GM23338 (cell line): ENCODE measurements around the gene RFX2. TPM values are rescaled to one million over a fixed set of nuclear protein-coding genes. Genes with fewer than 3 reads are reported as not detected.

Experiments used
- ATAC-seq: fragments of 200-7000 bp; cut with Tn5 transposase; 3 replicates; pipeline ENCODE4 v1.9.1; 2020
- DNase-seq: peaks from one replicate; pipeline ENCODE4 v3.0.0-alpha.2; 2015; ENCODE audit warnings: low spot score
- H2AFZ ChIP-seq: fragments of 200-600 bp; sonication (generic); 2 replicates; pipeline ENCODE4 v1.8.0; 2016; ENCODE audit warnings: antibody characterized with exemption, mild to moderate bottlenecking, moderate library complexity
- H3F3A ChIP-seq: fragments of 200-600 bp; sonication (generic); replicated peaks from 2 replicates; pipeline ENCODE4 v1.8.0; 2017; ENCODE audit warnings: antibody characterized with exemption, mixed run types, low read depth
- H3K27ac ChIP-seq: fragments of 200-600 bp; sonication (generic); 2 replicates; pipeline ENCODE4 v1.6.1; 2016; ENCODE audit warnings: low read depth
- H3K27me3 ChIP-seq: fragments of 200-600 bp; sonication (generic); 2 replicates; pipeline ENCODE4 v1.8.0; 2016; ENCODE audit warnings: mild to moderate bottlenecking, mixed run types, moderate library complexity; ENCODE audit not compliant: insufficient read depth
- H3K36me3 ChIP-seq: fragments of 200-600 bp; sonication (generic); 2 replicates; pipeline ENCODE4 v1.8.0; 2016; ENCODE audit warnings: mild to moderate bottlenecking; ENCODE audit not compliant: insufficient read depth
- H3K4me1 ChIP-seq: fragments of 200-600 bp; sonication (generic); 2 replicates; pipeline ENCODE4 v1.8.0; 2016; ENCODE audit warnings: mild to moderate bottlenecking, moderate library complexity; ENCODE audit not compliant: insufficient read depth
- H3K4me2 ChIP-seq: fragments of 200-600 bp; sonication (generic); 2 replicates; pipeline ENCODE4 v1.7.1; 2017; ENCODE audit warnings: mixed run types
- H3K4me3 ChIP-seq: fragments of 200-600 bp; sonication (generic); 2 replicates; pipeline ENCODE4 v1.6.1; 2016; ENCODE audit warnings: mixed run types
- H3K79me2 ChIP-seq: fragments of 200-600 bp; sonication (generic); replicated peaks from 2 replicates; pipeline ENCODE4 v1.8.0; 2017; ENCODE audit warnings: mild to moderate bottlenecking; ENCODE audit not compliant: insufficient read depth
- H3K9me2 ChIP-seq: fragments of 200-600 bp; sonication (generic); 2 replicates; pipeline ENCODE4 v1.8.0; 2017; ENCODE audit not compliant: insufficient read depth
- H4K20me1 ChIP-seq: fragments of 200-600 bp; sonication (generic); replicated peaks from 2 replicates; pipeline ENCODE4 v1.8.0; 2017; ENCODE audit warnings: mild to moderate bottlenecking; ENCODE audit not compliant: insufficient read depth
- H3K27ac Mint-ChIP-seq: 2 replicates; pipeline ENCODE4 v1.8.0; 2020; ENCODE audit warnings: inconsistent platforms, mild to moderate bottlenecking, moderate library complexity, mixed read lengths
- H3K27me3 Mint-ChIP-seq: 3 replicates; pipeline ENCODE4 v1.8.0; 2022; ENCODE audit warnings: low read depth, mild to moderate bottlenecking, moderate library complexity, mixed read lengths, inconsistent platforms; ENCODE audit not compliant: insufficient read depth, poor library complexity
- H3K36me3 Mint-ChIP-seq: 3 replicates; pipeline ENCODE4 v1.8.0; 2021; ENCODE audit warnings: low read depth, mild to moderate bottlenecking, inconsistent platforms, moderate library complexity, mixed read lengths
- H3K4me1 Mint-ChIP-seq: 3 replicates; pipeline ENCODE4 v1.8.0; 2020; ENCODE audit warnings: mild to moderate bottlenecking, inconsistent platforms, mixed read lengths
- H3K4me3 Mint-ChIP-seq: 3 replicates; pipeline ENCODE4 v1.8.0; 2021; ENCODE audit warnings: moderate library complexity, mild to moderate bottlenecking, inconsistent platforms, mixed read lengths
- H3K9me3 Mint-ChIP-seq: 3 replicates; pipeline ENCODE4 v1.8.0; 2020; ENCODE audit warnings: moderate library complexity, mild to moderate bottlenecking, inconsistent platforms, mixed read lengths
- ETS1 ChIP-seq: IDR thresholded peaks from 2 replicates; pipeline ENCODE4 v1.6.1; 2016; ENCODE audit warnings: antibody characterized with exemption
- EZH2 ChIP-seq: fragments of 200-600 bp; sonication (generic); IDR thresholded peaks from one replicate; pipeline ENCODE4 v1.8.0; 2017; ENCODE audit warnings: antibody characterized with exemption, mild to moderate bottlenecking, low read depth; ENCODE audit not compliant: unreplicated experiment
- NANOG ChIP-seq: IDR thresholded peaks from 2 replicates; pipeline ENCODE4 v1.6.1; 2016; ENCODE audit warnings: antibody characterized with exemption, borderline replicate concordance
- POLR2AphosphoS5 ChIP-seq: IDR thresholded peaks from 2 replicates; pipeline ENCODE4 v1.6.1; 2016; ENCODE audit warnings: antibody characterized with exemption, low read depth
- STAT1 ChIP-seq: IDR thresholded peaks from one replicate; pipeline ENCODE4 v1.6.1; 2016; ENCODE audit warnings: antibody characterized with exemption; ENCODE audit not compliant: unreplicated experiment
- ZNF114 ChIP-seq: fragments of 250-450 bp; sonication (Bioruptor Pico); IDR thresholded peaks from 2 replicates; pipeline ENCODE4 v1.5.0; 2020; ENCODE audit warnings: mild to moderate bottlenecking, moderate library complexity
- polyA plus RNA-seq: library from polyadenylated mRNA; unstranded; fragments of >200 nt; fragmentation: Nextera tagmentation; extraction: Ambion mirVana; gene quantifications from 2 replicates; pipeline ENCODE4 v1.2.1, GENCODE V29; 2016
- total RNA-seq: library from RNA; depleted of rRNA; stranded (reverse); fragments of >200 nt; shearing (Covaris generic); gene quantifications from 2 replicates; pipeline ENCODE4 v1.2.3, GENCODE V29; 2014
- TF ChIP-seq, protein P1 (sequence below): fragments of 250-450 bp; sonication (Bioruptor Pico); IDR thresholded peaks from 2 replicates; pipeline ENCODE4 v1.5.0; 2020; ENCODE audit warnings: mild to moderate bottlenecking, moderate library complexity

Gene RFX2
- total and polyA plus RNA-seq, 2 experiments from 2014 or later, result 4.6 to 13.0 TPM

DNA sequence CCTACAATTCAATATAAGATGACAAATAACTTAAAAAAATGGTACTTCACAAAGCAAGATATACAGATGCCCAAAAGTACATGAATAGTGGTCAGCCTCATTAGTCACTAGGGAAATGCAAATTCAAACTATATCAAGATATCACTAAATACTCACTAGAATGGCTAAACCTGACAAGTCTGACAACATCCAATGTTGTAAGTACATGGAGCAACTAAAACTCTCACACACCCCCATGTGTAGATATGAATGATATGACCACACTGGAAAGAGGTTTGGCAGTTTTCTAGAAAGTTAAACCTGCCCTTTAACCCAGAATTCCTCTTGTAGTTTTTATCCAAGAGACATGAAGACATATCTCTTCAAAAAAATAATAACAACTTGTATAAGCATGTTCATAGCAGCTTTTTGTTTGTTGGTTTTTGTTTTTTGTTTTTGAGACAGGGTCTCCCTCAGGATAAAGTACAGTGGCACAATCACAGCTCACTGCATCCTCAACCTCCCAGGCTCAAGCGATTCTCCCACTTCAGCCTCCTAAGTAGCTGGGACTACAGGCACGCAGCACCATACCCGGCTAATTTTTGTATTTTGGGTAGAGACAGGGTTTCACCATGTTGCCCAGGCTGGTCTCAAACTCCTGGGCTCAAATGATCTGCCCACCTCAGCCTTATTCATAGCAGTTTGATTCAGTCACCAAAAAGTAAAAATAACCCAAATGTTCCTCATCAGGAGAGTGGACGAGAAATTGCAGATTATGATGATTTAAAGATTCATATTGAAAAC is 55.1 kb downstream of the RFX2 start:
- H3K27me3 ChIP-seq, result no peaks in the 10 kb centered on the region
- H3K4me1 ChIP-seq, result no peaks in the 10 kb centered on the region
- H3K79me2 ChIP-seq, result no peaks in the 10 kb centered on the region
- no peak overlapping the region for H3K27ac ChIP-seq
- ATAC-seq, result no peak
- no peak overlapping the region for H3K27ac Mint-ChIP-seq
- 0 out of 2 replicates have a peak, but pooled peaks cover 3% of the 10 kb centered on the region for H3K9me2 ChIP-seq
- H3K9me3 Mint-ChIP-seq, result no peaks in the 10 kb centered on the region
- H4K20me1 ChIP-seq, result no peaks in the 10 kb centered on the region
- TF ChIP-seq ETS1 (no peak), POLR2AphosphoS5 (no peak), EZH2 (no peak), STAT1 (no peak), ZNF114 (CRISPR knock-in tag) (no peak), NANOG (no peak)
- TF ChIP-seq, protein P1, sequence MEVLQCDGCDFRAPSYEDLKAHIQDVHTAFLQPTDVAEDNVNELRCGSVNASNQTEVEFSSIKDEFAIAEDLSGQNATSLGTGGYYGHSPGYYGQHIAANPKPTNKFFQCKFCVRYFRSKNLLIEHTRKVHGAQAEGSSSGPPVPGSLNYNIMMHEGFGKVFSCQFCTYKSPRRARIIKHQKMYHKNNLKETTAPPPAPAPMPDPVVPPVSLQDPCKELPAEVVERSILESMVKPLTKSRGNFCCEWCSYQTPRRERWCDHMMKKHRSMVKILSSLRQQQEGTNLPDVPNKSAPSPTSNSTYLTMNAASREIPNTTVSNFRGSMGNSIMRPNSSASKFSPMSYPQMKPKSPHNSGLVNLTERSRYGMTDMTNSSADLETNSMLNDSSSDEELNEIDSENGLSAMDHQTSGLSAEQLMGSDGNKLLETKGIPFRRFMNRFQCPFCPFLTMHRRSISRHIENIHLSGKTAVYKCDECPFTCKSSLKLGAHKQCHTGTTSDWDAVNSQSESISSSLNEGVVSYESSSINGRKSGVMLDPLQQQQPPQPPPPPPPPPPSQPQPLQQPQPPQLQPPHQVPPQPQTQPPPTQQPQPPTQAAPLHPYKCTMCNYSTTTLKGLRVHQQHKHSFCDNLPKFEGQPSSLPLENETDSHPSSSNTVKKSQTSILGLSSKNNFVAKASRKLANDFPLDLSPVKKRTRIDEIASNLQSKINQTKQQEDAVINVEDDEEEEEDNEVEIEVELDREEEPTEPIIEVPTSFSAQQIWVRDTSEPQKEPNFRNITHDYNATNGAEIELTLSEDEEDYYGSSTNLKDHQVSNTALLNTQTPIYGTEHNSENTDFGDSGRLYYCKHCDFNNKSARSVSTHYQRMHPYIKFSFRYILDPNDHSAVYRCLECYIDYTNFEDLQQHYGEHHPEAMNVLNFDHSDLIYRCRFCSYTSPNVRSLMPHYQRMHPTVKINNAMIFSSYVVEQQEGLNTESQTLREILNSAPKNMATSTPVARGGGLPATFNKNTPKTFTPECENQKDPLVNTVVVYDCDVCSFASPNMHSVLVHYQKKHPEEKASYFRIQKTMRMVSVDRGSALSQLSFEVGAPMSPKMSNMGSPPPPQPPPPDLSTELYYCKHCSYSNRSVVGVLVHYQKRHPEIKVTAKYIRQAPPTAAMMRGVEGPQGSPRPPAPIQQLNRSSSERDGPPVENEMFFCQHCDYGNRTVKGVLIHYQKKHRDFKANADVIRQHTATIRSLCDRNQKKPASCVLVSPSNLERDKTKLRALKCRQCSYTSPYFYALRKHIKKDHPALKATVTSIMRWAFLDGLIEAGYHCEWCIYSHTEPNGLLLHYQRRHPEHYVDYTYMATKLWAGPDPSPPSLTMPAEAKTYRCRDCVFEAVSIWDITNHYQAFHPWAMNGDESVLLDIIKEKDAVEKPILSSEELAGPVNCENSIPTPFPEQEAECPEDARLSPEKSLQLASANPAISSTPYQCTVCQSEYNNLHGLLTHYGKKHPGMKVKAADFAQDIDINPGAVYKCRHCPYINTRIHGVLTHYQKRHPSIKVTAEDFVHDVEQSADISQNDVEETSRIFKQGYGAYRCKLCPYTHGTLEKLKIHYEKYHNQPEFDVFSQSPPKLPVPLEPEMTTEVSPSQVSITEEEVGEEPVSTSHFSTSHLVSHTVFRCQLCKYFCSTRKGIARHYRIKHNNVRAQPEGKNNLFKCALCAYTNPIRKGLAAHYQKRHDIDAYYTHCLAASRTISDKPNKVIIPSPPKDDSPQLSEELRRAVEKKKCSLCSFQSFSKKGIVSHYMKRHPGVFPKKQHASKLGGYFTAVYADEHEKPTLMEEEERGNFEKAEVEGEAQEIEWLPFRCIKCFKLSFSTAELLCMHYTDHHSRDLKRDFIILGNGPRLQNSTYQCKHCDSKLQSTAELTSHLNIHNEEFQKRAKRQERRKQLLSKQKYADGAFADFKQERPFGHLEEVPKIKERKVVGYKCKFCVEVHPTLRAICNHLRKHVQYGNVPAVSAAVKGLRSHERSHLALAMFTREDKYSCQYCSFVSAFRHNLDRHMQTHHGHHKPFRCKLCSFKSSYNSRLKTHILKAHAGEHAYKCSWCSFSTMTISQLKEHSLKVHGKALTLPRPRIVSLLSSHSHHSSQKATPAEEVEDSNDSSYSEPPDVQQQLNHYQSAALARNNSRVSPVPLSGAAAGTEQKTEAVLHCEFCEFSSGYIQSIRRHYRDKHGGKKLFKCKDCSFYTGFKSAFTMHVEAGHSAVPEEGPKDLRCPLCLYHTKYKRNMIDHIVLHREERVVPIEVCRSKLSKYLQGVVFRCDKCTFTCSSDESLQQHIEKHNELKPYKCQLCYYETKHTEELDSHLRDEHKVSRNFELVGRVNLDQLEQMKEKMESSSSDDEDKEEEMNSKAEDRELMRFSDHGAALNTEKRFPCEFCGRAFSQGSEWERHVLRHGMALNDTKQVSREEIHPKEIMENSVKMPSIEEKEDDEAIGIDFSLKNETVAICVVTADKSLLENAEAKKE, result no peak
- H3F3A ChIP-seq, result no peaks in the 10 kb centered on the region
- peaks cover 15% of the 10 kb centered on the region for H3K4me1 Mint-ChIP-seq
- no peak overlapping the region; the same call in 2 of the 3 replicates for H3K4me3 Mint-ChIP-seq
- no peaks in the 10 kb centered on the region for H3K36me3 Mint-ChIP-seq
- no peak overlapping the region for H2AFZ ChIP-seq
- H3K4me3 ChIP-seq, result no peak overlapping the region
- no peak for DNase-seq
- H3K4me2 ChIP-seq, result no peak overlapping the region
- no peaks in the 10 kb centered on the region for H3K36me3 ChIP-seq
- H3K27me3 Mint-ChIP-seq, result peaks cover 15% of the 10 kb centered on the region
